GM18499 (cell line): ENCODE measurements around the gene SETSIP.
"Not testable (repeated sequence)": the region's sequence is repeated elsewhere in the genome, so short reads cannot be mapped to it uniquely, and the experiment has no call there.

Source experiments
- ATAC-seq: cut with Tn5 transposase; IDR thresholded peaks from one replicate; pipeline ENCODE4 v1.9.1; 2021; ENCODE audit warnings: moderate number of reproducible peaks; ENCODE audit not compliant: insufficient read depth, unreplicated experiment

SETSIP gene, protein sequence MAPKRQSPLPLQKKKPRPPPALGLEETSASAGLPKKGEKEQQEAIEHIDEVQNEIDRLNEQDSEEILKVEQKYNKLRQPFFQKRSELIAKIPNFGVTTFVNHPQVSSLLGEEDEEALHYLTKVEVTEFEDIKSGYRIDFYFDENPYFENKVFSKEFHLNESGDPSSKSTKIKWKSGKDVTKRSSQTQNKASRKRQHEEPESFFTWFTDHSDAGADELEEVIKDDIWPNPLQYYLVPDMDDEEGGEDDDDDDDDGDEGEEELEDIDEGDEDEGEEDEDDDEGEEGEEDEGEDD

DNA sequence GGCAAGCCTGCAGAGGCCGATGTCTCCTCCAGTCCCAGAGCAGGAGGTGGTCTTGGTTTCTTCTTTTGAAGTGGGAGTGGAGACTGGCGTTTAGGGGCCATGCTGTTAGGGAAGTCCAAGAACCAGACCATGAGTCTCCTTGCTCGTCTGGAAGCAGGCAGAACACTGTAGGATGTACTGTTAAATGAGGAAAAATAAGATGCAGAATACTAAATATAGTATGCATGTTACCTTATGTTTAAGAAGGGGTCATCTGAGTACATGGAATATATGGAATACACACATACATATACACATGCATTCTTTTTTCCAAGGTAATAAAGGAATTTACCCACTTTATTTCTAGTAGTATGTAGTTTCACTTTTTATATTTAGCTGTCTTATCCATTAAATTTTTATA lies at the start of gene SETSIP:
SETSIP (minus strand) TSS at position 101 of the 400 bp plus-strand sequence; CDS start at position 101, 0 bp downstream.
- no peak for ATAC-seq

DNA sequence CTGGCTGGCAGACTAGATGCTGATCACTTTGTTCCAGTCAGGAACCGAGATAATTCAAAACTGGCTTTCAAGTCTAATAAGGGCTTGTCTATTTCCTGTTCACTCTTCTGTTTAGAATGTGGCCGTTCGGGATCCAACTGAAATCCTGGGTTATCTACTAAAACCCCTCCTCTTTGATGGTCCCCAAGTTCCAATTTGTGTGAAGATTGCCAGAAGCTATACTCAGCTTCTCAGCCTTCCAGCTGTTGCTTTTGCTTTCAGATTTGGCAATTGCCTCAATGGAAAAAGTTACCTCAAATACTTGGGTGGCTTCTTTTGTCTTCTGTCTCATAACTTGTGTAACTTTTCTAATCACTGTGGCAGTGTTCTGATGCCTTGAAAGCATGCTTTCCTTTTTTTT lies 48.7 kb upstream of the SETSIP start:
- ATAC-seq = no peak

DNA sequence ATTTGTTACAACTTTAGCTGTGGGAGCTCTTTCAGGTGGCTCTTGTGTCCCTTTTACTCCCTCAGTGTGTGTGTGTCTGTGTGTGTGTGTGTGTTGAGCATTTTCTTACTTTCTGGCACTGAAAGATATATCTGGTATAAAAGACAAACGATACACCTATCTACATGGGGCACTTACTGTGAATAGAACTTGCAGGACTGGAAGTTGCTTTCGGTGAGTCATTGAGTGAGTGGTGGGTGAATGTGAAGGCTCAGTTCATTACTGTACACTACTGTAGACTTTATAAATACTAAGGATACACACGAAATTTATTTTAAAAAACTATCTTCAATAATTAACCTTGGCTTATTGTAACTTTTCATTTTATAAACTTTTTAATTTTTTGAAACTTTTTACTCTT lies 43.6 kb upstream of the SETSIP start:
- ATAC-seq = no peak

DNA sequence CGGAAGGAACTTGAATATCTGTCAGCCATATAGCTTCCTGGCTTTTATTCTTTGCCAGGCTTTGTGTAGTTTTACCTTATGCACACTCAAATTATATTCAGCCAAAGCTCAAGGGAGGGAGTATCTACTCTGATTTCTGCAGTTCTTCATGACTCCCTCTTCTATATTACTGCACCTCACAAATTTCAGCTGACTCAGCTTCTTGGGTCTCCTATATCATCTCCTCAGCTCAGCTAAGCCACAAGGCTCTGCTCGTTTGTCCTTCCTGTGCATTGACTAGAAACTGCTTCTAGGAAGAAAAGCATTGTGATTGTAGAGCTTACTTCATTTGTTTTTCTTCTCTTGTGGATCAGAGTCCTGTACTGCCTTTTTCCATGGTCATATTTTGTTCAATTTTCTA lies 42.3 kb upstream of the SETSIP start:
- ATAC-seq = no peak

DNA sequence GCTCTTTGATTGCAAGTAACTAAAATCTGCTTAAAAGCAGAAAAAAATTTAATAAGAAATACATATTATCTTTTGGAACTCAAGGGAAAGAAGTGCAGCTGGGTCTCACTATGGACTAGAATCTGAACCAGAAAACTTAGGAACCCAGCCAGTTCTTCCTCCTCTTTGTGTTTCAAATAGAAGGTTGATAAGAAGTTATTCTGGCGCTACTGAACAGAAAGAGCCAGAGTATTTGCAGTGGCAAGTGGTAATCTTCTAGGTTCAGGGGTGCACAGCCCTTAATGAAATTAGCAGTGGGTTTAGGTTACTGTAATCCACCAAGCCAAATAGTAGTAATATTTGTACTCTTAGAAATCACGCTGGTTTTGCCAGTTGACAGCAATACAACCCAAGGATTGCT lies 33.4 kb upstream of the SETSIP start:
- no peak for ATAC-seq

DNA sequence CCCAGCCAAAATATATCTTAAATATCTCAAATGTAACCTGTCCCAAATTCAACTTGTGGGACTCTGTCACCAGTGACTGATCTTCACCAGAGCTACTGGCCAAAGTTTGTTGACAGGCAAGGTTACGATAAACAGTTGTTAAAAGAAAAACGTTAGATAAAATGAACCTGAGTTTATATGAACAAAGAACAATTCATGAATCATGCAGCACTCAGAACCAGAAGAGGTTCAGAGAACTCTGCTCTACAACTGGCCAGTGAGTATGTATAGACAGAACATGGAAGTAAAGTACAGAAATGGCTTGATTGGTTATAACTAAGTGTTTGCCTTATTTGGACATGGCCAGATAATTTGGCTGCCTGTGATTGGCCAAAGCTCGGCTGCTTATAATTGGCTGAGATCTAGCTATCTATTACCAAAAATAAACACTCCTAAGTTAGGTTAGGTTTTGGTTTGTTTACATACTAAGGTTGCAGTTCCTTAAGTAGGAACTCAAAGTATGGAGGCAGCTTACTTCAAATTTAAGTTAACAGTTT lies 30.4 kb upstream of the SETSIP start:
- ATAC-seq = no peak

DNA sequence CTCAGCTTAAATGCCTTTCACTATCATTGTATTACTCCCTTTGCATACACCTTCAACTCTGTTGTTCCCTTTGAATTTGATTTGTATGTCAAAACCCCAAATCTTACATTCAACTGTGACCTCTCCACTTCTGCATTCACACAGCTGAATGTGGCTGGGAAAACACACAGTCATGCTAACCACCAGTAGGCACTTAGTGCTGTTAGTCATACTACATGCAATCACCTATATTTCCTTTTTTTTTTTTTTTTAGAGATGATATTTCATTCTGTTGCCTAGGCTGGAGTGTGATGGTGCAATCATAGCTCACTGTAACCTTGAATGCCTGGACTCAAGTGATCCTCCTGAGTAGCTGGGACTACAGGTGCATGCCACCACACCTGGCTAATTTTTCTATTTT lies 21.1 kb upstream of the SETSIP start:
- no peak for ATAC-seq

DNA sequence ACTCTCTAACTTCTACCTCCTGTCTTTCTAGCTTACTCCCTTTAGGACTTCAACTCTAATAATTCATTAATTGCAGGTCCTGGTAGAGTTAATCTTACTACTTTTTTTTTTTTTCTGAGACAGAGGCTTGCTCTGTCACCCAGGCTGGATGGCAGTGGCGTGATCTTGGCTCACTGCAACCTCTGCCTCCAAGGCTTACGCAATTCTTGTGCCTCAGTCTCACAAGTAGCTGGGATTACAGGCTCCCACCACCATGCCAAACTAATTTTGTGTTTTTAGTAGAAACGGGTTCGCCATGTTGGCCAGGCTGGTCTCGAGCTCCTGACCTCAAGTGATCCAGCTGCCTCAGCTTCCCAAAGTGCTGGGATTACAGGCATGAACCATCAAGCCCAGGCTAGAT lies 20.7 kb upstream of the SETSIP start:
- ATAC-seq = no peak

DNA sequence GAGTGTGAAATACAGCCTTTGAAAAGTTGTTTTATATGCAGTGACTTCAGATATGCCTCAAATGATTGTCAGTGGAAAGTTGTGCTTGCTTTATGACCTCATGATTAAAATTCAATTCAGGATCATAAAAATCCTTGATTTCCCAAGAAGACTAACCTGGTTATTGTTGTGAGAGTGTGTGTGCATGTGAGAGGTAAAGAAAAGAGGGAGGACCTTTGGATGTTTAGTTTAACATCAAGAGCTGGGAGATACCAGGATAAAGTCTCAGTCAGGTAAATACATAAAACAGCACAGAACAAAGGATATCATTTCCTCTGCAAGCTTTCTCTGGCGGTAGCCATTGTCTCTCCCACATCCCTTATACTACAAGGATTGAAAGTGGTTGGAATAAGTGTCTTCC lies 19.4 kb upstream of the SETSIP start:
- ATAC-seq = no peak

DNA sequence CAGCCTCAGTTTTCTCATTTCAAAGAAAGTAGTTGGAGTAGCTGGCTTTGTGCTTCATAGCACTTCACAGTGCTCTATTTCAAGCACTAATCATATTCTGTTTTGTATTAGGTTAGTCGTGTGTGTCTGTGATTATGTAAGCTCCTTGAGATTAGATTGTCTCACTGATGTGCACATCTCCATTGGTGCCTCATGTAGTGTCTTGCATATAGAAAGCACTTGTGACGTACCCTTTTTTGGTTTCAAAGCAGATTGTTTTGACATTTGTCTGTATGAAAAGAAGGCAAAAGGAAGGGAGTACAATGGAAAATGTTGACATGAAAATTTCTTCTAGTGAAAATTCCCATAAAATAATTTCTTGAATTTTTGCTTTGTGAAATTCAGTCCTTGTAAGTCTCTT lies 18.9 kb upstream of the SETSIP start:
- ATAC-seq = no peak

DNA sequence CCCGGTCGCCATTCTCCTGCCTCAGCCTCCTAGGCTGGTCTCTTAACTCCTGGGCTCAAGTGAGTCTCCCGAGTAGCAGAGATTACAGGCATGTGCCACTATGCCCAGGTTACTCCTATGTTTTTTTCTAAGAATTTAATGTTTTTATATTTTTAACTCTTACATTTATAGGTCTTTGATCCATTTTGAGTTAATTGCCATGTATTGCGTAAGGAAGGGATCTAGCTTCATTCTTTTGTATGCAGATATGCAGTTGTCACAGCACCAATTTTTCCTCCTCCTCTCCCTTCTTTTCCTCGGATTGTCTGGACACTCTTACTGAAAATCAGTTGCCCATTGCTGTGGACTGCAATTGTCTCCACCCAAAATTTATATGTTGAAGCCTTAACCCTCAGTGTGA lies 16.4 kb upstream of the SETSIP start:
- ATAC-seq = no peak

DNA sequence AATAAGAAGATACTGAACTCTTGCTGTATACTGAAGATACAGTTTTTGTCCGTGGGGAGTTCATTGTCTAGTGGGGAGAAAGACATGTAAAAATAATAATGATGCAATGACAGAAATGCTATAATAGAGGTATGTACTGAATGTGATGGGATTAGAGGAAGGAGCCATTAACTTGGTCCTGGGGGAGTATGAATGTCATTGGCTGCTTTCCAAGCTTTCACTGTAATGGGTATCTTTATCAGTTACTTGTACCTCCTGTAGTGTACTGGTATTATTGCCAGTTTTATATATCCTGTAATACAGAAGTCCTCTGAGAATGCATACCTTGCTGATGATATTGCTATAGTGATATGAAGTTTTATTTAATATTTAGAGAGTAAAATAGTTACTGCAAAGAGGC lies 12.3 kb upstream of the SETSIP start:
- no peak for ATAC-seq

DNA sequence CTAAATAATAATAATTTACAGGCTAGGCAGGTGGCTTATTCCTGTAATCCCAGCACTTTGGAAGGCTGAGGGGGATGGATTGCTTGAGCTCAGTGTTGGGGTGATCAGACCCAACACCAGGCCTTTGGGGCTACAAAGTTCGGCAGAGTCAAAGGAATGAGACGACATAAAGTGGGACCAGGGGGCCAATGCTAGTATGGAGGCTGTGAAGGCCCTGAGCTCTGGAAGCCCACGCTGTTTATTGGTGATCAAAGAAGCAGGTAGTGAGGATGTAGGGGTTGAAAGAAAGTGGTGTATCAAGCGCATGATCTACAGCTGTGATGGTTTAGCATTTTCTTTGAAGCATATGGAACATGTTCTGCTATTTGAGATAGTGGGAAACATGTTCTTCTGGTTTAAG lies 10.5 kb upstream of the SETSIP start:
- no peak for ATAC-seq

DNA sequence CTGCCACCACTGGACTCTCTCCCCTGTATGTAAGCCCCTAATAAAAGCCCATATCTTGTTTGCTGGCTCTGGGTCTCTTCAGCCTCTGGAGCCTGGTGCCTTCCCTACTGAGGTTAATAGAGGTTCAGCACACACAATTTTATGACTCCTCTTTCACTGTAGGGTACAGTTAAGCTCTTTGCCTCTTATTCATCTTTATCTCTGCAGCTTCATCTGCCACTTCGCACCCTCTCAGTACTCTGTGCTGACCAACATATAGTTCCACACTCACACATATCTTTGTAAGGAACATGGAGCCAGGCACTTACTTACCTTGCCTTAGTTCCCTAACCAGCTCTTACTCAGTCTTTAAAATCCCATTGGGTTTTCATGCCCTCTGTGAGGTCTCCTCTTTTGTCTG lies 9.4 kb upstream of the SETSIP start:
- no peak for ATAC-seq

DNA sequence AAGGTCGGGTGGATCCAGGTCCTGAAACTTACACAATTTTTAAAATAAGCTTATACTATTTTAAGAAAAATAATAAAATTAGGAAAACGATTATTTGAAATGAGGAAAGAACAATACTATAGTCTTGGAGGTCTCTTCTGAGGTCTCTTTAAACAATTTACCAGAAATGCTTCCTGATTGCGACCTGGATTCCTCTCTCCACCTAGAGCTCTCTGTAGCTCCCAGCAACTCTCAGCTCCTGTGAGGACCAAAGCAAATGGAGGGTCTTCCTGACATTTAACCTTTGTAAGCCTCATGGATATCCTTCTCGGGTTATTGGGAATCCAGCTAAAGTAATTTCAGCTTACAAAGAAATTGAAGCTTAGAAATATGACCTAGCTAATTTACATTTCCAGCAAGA lies 5.8 kb upstream of the SETSIP start:
- no peak for ATAC-seq

DNA sequence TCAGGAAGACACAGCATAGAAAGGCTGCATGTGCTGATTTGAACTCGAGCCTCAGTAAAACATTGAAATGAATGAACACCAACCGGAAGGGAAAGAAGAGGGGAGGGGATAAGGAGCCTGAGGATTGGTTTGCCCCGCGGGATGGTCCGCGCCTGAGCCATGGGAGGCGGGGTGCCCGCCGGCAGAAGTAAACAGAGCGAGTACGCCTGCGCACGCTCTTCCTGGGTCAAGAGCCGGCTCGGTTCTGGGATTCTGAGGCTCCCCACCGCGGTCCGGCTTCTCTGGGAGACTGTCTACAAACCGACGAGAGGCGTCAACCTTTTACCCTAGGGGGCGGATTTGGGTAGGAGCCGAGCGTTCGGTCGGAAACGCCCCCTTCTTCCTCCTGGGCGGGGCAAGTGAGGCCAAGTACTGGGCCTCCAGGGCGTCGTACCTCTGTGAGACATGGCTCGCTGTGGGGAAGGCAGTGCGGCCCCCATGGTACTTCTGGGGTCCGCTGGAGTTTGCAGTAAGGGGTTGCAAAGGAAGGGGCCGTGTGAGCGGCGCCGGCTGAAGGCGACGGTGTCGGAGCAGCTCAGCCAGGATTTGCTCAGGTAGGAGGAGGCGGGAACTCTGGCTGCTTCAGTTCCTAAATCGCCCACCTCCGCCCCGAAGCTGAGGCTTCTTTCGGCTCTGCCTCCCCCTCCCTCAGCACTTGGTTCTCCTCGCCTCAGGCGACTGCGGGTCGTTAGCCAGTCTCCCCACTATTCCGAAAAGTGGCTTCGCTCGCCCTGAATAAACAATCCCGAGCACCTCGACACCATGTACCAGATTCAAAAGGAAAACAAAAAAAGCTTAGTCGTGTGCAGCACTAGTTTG lies 5.1 kb upstream of the SETSIP start, which contains the start of gene BTBD8:
BTBD8 (plus strand) TSS at position 218 of the 858 bp plus-strand sequence; CDS start at position 445, 227 bp downstream.
- peak; percentile 95 for ATAC-seq

DNA sequence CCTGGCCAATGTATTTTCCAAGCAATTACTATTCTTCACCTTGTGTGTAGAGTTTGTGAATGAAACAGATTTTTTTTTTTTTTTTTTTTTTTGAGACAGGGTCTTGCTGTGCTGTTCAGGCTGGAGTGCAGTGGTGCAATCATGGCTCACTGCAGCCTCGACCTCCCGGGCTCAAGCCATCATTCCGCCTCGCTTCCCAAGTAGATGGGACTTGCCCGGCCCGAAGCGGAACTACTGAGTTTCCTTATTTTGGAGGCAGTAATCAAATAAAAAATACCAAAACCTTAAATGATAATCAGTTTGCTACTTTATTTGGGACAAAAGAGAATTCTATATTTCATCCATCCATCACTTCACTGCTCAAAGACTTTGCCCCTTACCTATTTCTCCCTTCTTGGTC lies 4.2 kb upstream of the SETSIP start:
- ATAC-seq = no peak

DNA sequence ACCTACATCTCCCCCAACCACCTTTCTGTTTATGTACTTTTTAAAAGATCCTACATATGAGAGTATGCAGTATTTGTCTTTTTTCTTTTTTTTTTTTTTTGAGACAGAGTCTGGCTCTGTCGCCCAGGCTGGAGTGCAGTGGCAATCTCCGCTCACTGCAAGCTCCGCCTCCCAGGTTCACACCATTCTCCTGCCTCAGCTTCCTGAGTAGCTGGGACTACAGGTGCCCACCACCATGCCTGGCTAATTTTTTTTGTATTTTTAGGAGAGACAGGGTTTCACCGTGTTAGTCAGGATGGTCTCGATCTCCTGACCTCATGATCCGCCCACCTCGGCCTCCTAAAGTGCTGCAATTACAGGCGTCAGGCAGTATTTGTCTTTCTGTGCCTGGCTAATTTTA lies 2.9 kb upstream of the SETSIP start:
- ATAC-seq = not testable (repeated sequence)

DNA sequence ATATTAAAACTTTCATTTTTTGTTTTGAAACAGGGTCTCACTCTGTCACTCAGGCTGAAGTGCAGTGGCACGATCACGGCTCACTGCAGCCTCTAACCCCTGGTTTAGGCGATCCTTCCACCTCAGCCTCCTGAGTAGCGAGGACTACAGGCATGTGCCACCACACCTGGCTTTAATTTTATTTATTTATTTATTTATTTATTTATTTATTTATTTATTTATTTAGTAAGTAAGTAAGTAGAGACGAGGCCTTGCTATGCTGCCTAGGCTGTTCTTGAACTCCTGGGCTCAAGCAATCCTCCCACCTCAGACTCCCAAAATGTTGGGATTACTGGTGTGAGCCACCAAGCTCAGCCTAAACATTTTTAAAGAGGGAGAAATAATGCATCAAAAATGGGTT lies 1.2 kb upstream of the SETSIP start:
- ATAC-seq = no peak

DNA sequence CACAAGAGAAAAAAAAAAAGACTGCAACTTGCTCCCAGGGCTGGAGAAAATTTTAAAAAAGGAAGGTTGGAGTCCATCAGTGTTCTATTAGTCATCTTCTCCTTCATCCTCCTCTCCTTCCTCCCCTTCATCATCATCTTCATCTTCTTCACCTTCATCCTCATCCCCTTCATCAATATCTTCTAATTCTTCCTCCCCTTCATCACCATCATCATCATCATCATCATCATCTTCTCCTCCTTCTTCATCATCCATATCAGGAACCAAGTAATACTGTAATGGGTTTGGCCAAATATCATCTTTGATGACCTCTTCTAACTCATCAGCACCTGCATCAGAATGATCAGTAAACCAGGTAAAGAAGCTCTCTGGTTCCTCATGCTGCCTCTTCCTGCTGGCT lies 765 bp downstream of the SETSIP start:
- not testable (repeated sequence) for ATAC-seq

DNA sequence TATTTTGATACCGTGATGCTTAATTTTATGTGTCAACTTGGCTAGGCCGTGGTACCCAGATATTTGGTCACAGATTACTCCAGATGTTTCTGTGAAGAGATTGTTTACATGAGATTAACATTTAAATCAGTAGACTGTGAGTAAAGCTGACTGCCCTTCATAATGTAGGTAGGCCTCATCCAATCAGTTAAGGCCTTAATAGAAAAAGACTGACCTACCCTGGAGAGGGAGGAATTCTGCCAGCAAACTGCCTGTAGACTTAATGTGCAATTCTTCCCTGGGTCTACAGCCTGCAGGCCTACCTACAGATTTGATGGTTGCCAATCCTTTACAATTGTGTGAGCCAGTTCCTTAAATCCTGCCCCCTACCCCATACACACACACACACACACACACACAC lies 4.3 kb downstream of the SETSIP start:
- no peak for ATAC-seq
